ENCODE measurements around the gene FAR2. TPM values are rescaled to one million over a fixed set of nuclear protein-coding genes. Genes with fewer than 3 reads are reported as not detected.

FAR2 gene
- total and polyA plus RNA-seq, 2 of the 13 experiments (the other 11 are each of a cell fraction or from before 2014, with no cell fraction given): not detected

DNA sequence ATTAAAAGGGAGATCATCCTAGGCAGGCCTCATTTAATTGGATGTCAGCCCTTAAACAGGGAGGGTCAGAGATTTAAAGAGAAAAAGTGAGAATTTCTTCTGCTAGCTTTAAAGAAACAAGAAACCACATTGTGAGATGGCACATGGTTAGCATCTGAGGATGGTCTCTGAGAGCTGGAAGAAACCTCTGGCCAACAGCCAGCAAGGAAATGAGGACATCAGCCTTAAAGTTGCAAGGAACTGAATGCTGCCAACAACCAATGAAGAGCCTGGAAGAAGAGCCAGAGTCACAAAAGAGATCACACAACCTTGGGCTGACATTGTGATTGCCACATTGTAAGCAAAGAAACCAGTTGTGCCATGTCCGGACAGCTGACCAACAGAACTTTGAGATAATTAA, 17.5 kb upstream of the FAR2 start:
- BruUV-seq (replicated peaks): no TSS peak
- DNase-seq (ENCODE audit: low spot score): no peak
- intact Hi-C loops (cut with micrococcal nuclease; ENCODE audit: unreplicated experiment) (no loop called here), in situ Hi-C loops (cut with HindIII; ENCODE audit: extremely low pct_ligation_motif_present, low pct_unique_long_range_greater_than_20kb) (no loop called here)
- no peaks in the 10 kb centered on the region for H3K79me2 ChIP-seq (ENCODE audit: insufficient read depth, low read length)
- TF ChIP-seq ZNF431 (CRISPR knock-in tag; IDR thresholded peaks at IDR 0.05; ENCODE audit: borderline replicate concordance, low read depth) (no peak), NFKBIZ (CRISPR knock-in tag; IDR thresholded peaks at IDR 0.05) (no peak), ZNF326 (CRISPR knock-in tag; IDR thresholded peaks at IDR 0.05; ENCODE audit: borderline replicate concordance) (no peak), BHLHE40 (IDR thresholded peaks at IDR 0.05; ENCODE audit: low read length) (no peak), ETV6 (CRISPR knock-in tag; conservative IDR thresholded peaks at IDR 0.05) (no peak), ZMYM4 (CRISPR knock-in tag; IDR thresholded peaks at IDR 0.05) (no peak), ONECUT2 (CRISPR knock-in tag; IDR thresholded peaks at IDR 0.05) (no peak), STAG1 (CRISPR knock-in tag; IDR thresholded peaks at IDR 0.05) (no peak)
- TF ChIP-seq, protein P1, sequence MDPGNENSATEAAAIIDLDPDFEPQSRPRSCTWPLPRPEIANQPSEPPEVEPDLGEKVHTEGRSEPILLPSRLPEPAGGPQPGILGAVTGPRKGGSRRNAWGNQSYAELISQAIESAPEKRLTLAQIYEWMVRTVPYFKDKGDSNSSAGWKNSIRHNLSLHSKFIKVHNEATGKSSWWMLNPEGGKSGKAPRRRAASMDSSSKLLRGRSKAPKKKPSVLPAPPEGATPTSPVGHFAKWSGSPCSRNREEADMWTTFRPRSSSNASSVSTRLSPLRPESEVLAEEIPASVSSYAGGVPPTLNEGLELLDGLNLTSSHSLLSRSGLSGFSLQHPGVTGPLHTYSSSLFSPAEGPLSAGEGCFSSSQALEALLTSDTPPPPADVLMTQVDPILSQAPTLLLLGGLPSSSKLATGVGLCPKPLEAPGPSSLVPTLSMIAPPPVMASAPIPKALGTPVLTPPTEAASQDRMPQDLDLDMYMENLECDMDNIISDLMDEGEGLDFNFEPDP (CRISPR knock-in tag; conservative IDR thresholded peaks at IDR 0.05): no peak
- TF ChIP-seq, protein P2, sequence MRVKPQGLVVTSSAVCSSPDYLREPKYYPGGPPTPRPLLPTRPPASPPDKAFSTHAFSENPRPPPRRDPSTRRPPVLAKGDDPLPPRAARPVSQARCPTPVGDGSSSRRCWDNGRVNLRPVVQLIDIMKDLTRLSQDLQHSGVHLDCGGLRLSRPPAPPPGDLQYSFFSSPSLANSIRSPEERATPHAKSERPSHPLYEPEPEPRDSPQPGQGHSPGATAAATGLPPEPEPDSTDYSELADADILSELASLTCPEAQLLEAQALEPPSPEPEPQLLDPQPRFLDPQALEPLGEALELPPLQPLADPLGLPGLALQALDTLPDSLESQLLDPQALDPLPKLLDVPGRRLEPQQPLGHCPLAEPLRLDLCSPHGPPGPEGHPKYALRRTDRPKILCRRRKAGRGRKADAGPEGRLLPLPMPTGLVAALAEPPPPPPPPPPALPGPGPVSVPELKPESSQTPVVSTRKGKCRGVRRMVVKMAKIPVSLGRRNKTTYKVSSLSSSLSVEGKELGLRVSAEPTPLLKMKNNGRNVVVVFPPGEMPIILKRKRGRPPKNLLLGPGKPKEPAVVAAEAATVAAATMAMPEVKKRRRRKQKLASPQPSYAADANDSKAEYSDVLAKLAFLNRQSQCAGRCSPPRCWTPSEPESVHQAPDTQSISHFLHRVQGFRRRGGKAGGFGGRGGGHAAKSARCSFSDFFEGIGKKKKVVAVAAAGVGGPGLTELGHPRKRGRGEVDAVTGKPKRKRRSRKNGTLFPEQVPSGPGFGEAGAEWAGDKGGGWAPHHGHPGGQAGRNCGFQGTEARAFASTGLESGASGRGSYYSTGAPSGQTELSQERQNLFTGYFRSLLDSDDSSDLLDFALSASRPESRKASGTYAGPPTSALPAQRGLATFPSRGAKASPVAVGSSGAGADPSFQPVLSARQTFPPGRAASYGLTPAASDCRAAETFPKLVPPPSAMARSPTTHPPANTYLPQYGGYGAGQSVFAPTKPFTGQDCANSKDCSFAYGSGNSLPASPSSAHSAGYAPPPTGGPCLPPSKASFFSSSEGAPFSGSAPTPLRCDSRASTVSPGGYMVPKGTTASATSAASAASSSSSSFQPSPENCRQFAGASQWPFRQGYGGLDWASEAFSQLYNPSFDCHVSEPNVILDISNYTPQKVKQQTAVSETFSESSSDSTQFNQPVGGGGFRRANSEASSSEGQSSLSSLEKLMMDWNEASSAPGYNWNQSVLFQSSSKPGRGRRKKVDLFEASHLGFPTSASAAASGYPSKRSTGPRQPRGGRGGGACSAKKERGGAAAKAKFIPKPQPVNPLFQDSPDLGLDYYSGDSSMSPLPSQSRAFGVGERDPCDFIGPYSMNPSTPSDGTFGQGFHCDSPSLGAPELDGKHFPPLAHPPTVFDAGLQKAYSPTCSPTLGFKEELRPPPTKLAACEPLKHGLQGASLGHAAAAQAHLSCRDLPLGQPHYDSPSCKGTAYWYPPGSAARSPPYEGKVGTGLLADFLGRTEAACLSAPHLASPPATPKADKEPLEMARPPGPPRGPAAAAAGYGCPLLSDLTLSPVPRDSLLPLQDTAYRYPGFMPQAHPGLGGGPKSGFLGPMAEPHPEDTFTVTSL (CRISPR knock-in tag; IDR thresholded peaks at IDR 0.05; ENCODE audit: borderline replicate concordance): no peak
- TF ChIP-seq, protein P3, sequence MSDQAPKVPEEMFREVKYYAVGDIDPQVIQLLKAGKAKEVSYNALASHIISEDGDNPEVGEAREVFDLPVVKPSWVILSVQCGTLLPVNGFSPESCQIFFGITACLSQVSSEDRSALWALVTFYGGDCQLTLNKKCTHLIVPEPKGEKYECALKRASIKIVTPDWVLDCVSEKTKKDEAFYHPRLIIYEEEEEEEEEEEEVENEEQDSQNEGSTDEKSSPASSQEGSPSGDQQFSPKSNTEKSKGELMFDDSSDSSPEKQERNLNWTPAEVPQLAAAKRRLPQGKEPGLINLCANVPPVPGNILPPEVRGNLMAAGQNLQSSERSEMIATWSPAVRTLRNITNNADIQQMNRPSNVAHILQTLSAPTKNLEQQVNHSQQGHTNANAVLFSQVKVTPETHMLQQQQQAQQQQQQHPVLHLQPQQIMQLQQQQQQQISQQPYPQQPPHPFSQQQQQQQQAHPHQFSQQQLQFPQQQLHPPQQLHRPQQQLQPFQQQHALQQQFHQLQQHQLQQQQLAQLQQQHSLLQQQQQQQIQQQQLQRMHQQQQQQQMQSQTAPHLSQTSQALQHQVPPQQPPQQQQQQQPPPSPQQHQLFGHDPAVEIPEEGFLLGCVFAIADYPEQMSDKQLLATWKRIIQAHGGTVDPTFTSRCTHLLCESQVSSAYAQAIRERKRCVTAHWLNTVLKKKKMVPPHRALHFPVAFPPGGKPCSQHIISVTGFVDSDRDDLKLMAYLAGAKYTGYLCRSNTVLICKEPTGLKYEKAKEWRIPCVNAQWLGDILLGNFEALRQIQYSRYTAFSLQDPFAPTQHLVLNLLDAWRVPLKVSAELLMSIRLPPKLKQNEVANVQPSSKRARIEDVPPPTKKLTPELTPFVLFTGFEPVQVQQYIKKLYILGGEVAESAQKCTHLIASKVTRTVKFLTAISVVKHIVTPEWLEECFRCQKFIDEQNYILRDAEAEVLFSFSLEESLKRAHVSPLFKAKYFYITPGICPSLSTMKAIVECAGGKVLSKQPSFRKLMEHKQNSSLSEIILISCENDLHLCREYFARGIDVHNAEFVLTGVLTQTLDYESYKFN (CRISPR knock-in tag; conservative IDR thresholded peaks at IDR 0.05): no peak
- no peaks in the 10 kb centered on the region for H4K20me1 ChIP-seq (ENCODE audit: insufficient read depth, low read length)
- WGBS (ENCODE audit: low lambda C conversion rate): 0% methylated on average over 1 of the region's 1 CpG
- no peak overlapping the region for H3K4me2 ChIP-seq (ENCODE audit: low read depth, low read length)
- no peaks in the 10 kb centered on the region for H3K36me3 ChIP-seq (replicated peaks in 1 of 2; ENCODE audit: control insufficient read depth in 1 of 2, insufficient read depth in 2 of 2, low read length in 2 of 2)
- FAIRE-seq: no peak
- no peak overlapping the region for H2AFZ ChIP-seq (ENCODE audit: low read length)
- no peak overlapping the region for H3K9ac ChIP-seq (ENCODE audit: insufficient read depth, low read depth, low read length)
- no peaks in the 10 kb centered on the region for H3K4me1 ChIP-seq (ENCODE audit: insufficient read depth, low read length)
- H3K9me3 ChIP-seq (ENCODE audit: low read length): no peaks in the 10 kb centered on the region
- H3K27me3 ChIP-seq (ENCODE audit: control insufficient read depth in 1 of 2, insufficient read depth in 2 of 2, low read length in 2 of 2): no peaks in the 10 kb centered on the region
- ChIA-PET CTCF (ENCODE audit: low intra/inter-chr PET ratio, low total read pairs) (no interaction called here), POLR2A (no interaction called here)
- ATAC-seq: no peak
- H3K4me3 ChIP-seq (replicated peaks in 1 of 3; ENCODE audit: insufficient read depth in 1 of 3, low read depth in 2 of 3, low read length in 3 of 3): no peak overlapping the region
- no peak overlapping the region for H3K27ac ChIP-seq (ENCODE audit: extremely low read length, insufficient read depth, low read length)
